T-helper 2 cell treated with Interferon-gamma antibody and Interleukin-4, amounts not matched to agents 5 μg/mL and 100 μg/mL, for 36 hours (primary cell): ENCODE data around the gene RPRD1A.
"Not testable (repeated sequence)": the region's sequence is repeated elsewhere in the genome, so short reads cannot be mapped to it uniquely, and the experiment has no call there.

Experiments
- DNase-seq: peaks from one replicate; pipeline ENCODE4 v3.0.0; 2021; ENCODE audit warnings: low spot score
- H3K27ac Mint-ChIP-seq: one replicate; pipeline ENCODE4 v1.8.0; 2021; ENCODE audit warnings: mild to moderate bottlenecking, mixed read lengths
- H3K27me3 Mint-ChIP-seq: one replicate; pipeline ENCODE4 v1.8.0; 2021; ENCODE audit warnings: low read depth, mixed read lengths
- H3K36me3 Mint-ChIP-seq: one replicate; pipeline ENCODE4 v1.8.0; 2021; ENCODE audit warnings: low read depth, mixed read lengths
- H3K4me1 Mint-ChIP-seq: one replicate; pipeline ENCODE4 v1.8.0; 2021; ENCODE audit warnings: low read depth, mixed read lengths
- H3K4me3 Mint-ChIP-seq: one replicate; pipeline ENCODE4 v1.8.0; 2022; ENCODE audit warnings: mild to moderate bottlenecking, moderate library complexity, mixed read lengths
- H3K9me3 Mint-ChIP-seq: one replicate; pipeline ENCODE4 v1.8.0; 2021; ENCODE audit warnings: mixed read lengths

The RPRD1A gene

GRCh38 chr18:36034299-36034895 is 33.0 kb downstream of the RPRD1A start:
- no peak overlapping the region for H3K27ac Mint-ChIP-seq
- H3K4me3 Mint-ChIP-seq, result no peak overlapping the region
- H3K4me1 Mint-ChIP-seq, result peaks cover 11% of the 10 kb centered on the region
- H3K36me3 Mint-ChIP-seq, result peaks cover 38% of the 10 kb centered on the region
- DNase-seq, result no peak
- H3K9me3 Mint-ChIP-seq, result peaks cover 17% of the 10 kb centered on the region
- H3K27me3 Mint-ChIP-seq, result no peaks in the 10 kb centered on the region

DNA sequence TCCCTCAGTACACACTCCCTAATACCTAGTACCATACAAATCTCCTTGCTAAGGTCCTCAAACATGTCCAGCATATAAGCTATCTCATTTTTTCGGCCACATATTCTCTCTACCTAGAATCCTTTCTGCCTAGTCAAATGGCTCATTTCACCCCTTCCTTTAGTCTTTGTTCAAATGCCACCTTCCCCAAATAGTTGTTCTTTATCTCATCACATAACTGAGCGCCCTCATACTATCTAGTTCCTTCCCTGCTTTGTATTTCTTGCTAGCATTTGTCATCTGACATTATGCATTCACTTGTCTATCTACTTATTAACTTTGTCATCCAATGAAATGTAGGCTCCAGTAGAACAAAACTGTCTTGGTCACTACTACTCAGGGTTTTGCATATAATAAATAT is 35.5 kb downstream of the RPRD1A start:
- peaks cover 14% of the 10 kb centered on the region for H3K36me3 Mint-ChIP-seq
- no peak overlapping the region for H3K27ac Mint-ChIP-seq
- H3K9me3 Mint-ChIP-seq, result peaks cover 1% of the 10 kb centered on the region
- no peaks in the 10 kb centered on the region for H3K27me3 Mint-ChIP-seq
- DNase-seq, result no peak
- peaks cover 15% of the 10 kb centered on the region for H3K4me1 Mint-ChIP-seq
- no peak overlapping the region for H3K4me3 Mint-ChIP-seq

GRCh38 chr18:36031407-36031806 is 36.0 kb downstream of the RPRD1A start:
- DNase-seq, result no peak
- no peaks in the 10 kb centered on the region for H3K27me3 Mint-ChIP-seq
- no peak overlapping the region for H3K27ac Mint-ChIP-seq
- H3K4me3 Mint-ChIP-seq, result no peak overlapping the region
- peaks cover 16% of the 10 kb centered on the region for H3K36me3 Mint-ChIP-seq
- peaks cover 15% of the 10 kb centered on the region for H3K4me1 Mint-ChIP-seq
- no peaks in the 10 kb centered on the region for H3K9me3 Mint-ChIP-seq

GRCh38 chr18:36028859-36029258 is 38.5 kb downstream of the RPRD1A start:
- Mint-ChIP-seq H3K27me3 (no peaks in the 10 kb centered on the region), H3K27ac (peak overlapping the region; percentile 29), H3K9me3 (no peaks in the 10 kb centered on the region), H3K4me1 (peaks cover 11% of the 10 kb centered on the region), H3K36me3 (peaks cover 26% of the 10 kb centered on the region), H3K4me3 (no peak overlapping the region)
- no peak for DNase-seq

DNA sequence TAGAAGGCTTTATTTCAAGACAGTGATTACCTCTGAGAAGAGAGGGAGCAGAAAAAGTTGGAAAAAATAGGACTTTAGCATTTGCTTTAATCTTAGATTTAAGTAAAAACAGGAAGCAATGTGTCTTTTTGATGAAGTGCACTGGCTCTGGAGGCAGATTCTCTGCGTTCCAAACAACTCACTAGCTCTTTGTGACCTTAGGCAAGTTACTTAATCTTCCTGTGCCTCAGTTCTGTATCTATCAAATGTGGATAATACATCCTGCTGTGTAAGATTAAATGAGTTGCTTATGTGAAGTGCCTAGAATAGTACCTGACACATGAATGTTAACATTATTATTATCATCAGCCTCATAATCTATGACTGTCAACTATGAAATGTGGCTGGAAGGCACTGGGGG is 42.3 kb downstream of the RPRD1A start:
- no peak for DNase-seq
- Mint-ChIP-seq H3K27ac (no peak overlapping the region), H3K27me3 (no peaks in the 10 kb centered on the region), H3K36me3 (peaks cover 18% of the 10 kb centered on the region), H3K9me3 (no peaks in the 10 kb centered on the region), H3K4me1 (peaks cover 4% of the 10 kb centered on the region), H3K4me3 (no peak overlapping the region)

DNA sequence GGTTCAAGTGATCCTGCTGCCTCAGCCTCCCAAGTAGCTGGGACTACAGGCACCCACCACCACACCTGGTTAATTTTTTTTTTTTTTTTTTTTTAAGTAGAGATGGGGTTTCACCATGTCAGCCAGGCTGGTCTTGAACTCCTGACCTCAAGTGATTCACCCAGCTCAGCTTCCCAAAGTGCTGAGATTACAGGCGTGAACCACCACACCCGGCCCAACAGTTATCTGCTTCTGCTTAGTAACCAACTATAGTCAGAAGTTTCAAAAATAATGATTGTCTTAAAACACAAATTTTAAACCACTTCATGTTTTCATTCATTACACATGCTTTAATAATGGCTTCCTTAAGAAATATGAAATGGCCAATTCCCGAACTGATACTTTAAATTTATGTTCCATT is 43.1 kb downstream of the RPRD1A start:
- not testable (repeated sequence) for H3K27ac Mint-ChIP-seq, H3K4me1 Mint-ChIP-seq, H3K9me3 Mint-ChIP-seq, H3K27me3 Mint-ChIP-seq, DNase-seq, H3K4me3 Mint-ChIP-seq
- peaks cover 18% of the 10 kb centered on the region for H3K36me3 Mint-ChIP-seq

GRCh38 chr18:36023336-36023735 is 44.0 kb downstream of the RPRD1A start:
- Mint-ChIP-seq H3K27me3 (no peaks in the 10 kb centered on the region), H3K27ac (no peak overlapping the region), H3K9me3 (no peaks in the 10 kb centered on the region), H3K4me1 (peaks cover under 1% of the 10 kb centered on the region), H3K36me3 (peaks cover 18% of the 10 kb centered on the region), H3K4me3 (no peak overlapping the region)
- no peak for DNase-seq

- H3K27ac Mint-ChIP-seq, result no peak overlapping the region
- peaks cover 4% of the 10 kb centered on the region for H3K36me3 Mint-ChIP-seq
- no peaks in the 10 kb centered on the region for H3K4me1 Mint-ChIP-seq
- H3K9me3 Mint-ChIP-seq, result no peaks in the 10 kb centered on the region
- no peak for DNase-seq
- H3K27me3 Mint-ChIP-seq, result no peaks in the 10 kb centered on the region
- H3K4me3 Mint-ChIP-seq, result no peak overlapping the region
Observed at GRCh38 chr18:36020174-36020711, 47.1 kb downstream of the RPRD1A start.

GRCh38 chr18:36017232-36017631 is 50.1 kb downstream of the RPRD1A start:
- H3K36me3 Mint-ChIP-seq, result no peaks in the 10 kb centered on the region
- no peak for DNase-seq
- H3K4me3 Mint-ChIP-seq, result no peak overlapping the region
- no peaks in the 10 kb centered on the region for H3K4me1 Mint-ChIP-seq
- no peaks in the 10 kb centered on the region for H3K27me3 Mint-ChIP-seq
- H3K27ac Mint-ChIP-seq, result no peak overlapping the region
- H3K9me3 Mint-ChIP-seq, result no peaks in the 10 kb centered on the region

- no peak overlapping the region for H3K4me3 Mint-ChIP-seq
- H3K36me3 Mint-ChIP-seq, result no peaks in the 10 kb centered on the region
- DNase-seq, result no peak
- H3K27ac Mint-ChIP-seq, result no peak overlapping the region
- no peaks in the 10 kb centered on the region for H3K9me3 Mint-ChIP-seq
- H3K27me3 Mint-ChIP-seq, result no peaks in the 10 kb centered on the region
- H3K4me1 Mint-ChIP-seq, result no peaks in the 10 kb centered on the region
Observed at GRCh38 chr18:36015629-36016028, 51.7 kb downstream of the RPRD1A start.

DNA sequence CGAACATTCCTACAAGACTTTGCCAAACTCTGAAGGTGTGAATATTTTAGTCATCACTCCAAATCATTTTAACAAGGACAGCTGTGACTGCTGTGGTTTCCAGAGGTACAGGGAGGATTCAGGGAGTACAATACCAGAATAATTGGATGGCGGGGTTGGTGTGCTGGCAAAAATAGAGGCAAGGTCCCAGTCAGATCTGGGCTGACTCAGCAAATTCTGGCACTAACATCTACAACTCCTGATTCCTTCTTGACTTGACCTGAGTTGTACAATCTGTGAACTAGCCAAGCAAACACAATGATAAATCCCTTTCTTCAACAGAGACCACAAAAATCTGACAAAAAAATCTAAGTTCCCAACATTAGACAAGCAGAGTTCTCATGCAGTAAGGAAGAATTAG is 54.5 kb downstream of the RPRD1A start:
- Mint-ChIP-seq H3K9me3 (no peaks in the 10 kb centered on the region), H3K27me3 (no peaks in the 10 kb centered on the region), H3K36me3 (no peaks in the 10 kb centered on the region), H3K4me1 (no peaks in the 10 kb centered on the region), H3K27ac (no peak overlapping the region), H3K4me3 (no peak overlapping the region)
- DNase-seq, result no peak

GRCh38 chr18:36009214-36009613 is 58.1 kb downstream of the RPRD1A start:
- Mint-ChIP-seq H3K4me1 (no peaks in the 10 kb centered on the region), H3K9me3 (no peaks in the 10 kb centered on the region), H3K36me3 (no peaks in the 10 kb centered on the region), H3K27me3 (no peaks in the 10 kb centered on the region), H3K27ac (no peak overlapping the region), H3K4me3 (no peak overlapping the region)
- no peak for DNase-seq

GRCh38 chr18:36006997-36007396 is 60.4 kb downstream of the RPRD1A start:
- no peaks in the 10 kb centered on the region for H3K27me3 Mint-ChIP-seq
- no peak for DNase-seq
- H3K4me3 Mint-ChIP-seq, result no peak overlapping the region
- H3K9me3 Mint-ChIP-seq, result no peaks in the 10 kb centered on the region
- H3K36me3 Mint-ChIP-seq, result no peaks in the 10 kb centered on the region
- H3K4me1 Mint-ChIP-seq, result no peaks in the 10 kb centered on the region
- no peak overlapping the region for H3K27ac Mint-ChIP-seq

DNA sequence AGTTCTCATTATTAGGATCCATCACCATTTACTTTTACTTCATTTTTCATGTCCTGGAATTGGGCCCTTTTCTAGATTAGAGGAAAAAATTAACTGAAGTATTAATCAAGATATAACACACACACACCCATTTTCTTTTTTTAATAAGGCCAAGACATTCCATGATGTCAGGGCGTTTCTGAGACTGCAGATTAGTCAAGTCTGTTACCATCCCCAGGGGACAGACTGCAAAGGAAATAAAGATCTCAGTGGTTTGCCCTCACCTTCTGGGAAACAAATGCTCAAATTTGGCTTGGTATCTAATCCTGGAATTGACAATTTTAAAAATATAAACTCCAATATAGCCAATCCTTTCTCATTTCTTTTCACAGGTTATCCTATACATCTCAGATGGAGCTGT is 67.4 kb downstream of the RPRD1A start:
- H3K4me3 Mint-ChIP-seq, result no peak overlapping the region
- H3K36me3 Mint-ChIP-seq, result no peaks in the 10 kb centered on the region
- no peaks in the 10 kb centered on the region for H3K27me3 Mint-ChIP-seq
- DNase-seq, result no peak
- no peak overlapping the region for H3K27ac Mint-ChIP-seq
- no peaks in the 10 kb centered on the region for H3K4me1 Mint-ChIP-seq
- no peaks in the 10 kb centered on the region for H3K9me3 Mint-ChIP-seq

GRCh38 chr18:35998967-35999366 is 68.4 kb downstream of the RPRD1A start:
- DNase-seq, result no peak
- H3K9me3 Mint-ChIP-seq, result no peaks in the 10 kb centered on the region
- no peaks in the 10 kb centered on the region for H3K27me3 Mint-ChIP-seq
- no peak overlapping the region for H3K27ac Mint-ChIP-seq
- H3K4me1 Mint-ChIP-seq, result no peaks in the 10 kb centered on the region
- H3K36me3 Mint-ChIP-seq, result no peaks in the 10 kb centered on the region
- no peak overlapping the region for H3K4me3 Mint-ChIP-seq
